NCI-H146 treated with DMSO at 0.1 percent for 48 hours (cell line): ENCODE data around the gene NSMF.
"Not testable (repeated sequence)": the region's sequence is repeated elsewhere in the genome, so short reads cannot be mapped to it uniquely, and the experiment has no call there.

Experiments used
- DNase-seq: peaks from one replicate; lab custom pipeline; 2025; ENCODE audit not compliant: unreplicated experiment; lab: John Stamatoyannopoulos, UW

Gene NSMF

DNA sequence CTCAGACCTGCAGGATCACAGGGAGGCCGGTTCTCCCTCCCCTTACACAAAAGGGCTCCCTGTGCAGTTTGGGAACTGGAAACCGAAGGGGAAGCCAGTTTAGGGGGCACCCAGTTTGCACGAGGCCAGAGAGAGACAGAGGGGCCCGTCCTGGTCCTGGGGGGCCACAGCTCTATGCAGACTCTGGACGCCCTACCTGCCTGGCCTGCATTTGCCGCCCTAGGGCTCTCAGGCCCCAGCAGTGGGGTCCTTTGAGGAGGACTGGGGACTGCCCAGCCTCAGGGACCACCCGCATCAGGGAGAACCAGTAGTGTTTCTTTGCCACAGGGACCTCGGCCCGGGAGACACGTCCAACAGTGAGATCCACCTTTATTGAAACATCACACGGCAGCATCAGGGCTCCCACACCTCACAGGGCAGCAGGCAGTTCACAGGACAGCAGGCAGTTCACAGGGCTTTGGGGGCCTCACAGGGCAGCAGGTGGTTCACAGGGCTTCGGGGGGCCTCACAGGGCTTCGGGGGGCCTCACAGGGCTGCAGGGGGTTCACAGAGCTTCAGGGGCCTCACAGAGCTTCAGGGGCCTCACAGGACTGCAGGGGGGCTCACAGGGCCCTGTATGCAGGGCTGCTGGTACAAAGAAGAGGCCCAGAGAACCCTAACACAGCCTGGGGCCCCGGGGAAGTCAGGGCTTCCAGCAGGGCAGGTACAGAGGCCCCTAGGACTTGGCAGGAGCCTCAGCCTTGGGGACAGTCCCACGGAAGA, 648 bp upstream of the NSMF start:
- DNase-seq, result no peak

DNA sequence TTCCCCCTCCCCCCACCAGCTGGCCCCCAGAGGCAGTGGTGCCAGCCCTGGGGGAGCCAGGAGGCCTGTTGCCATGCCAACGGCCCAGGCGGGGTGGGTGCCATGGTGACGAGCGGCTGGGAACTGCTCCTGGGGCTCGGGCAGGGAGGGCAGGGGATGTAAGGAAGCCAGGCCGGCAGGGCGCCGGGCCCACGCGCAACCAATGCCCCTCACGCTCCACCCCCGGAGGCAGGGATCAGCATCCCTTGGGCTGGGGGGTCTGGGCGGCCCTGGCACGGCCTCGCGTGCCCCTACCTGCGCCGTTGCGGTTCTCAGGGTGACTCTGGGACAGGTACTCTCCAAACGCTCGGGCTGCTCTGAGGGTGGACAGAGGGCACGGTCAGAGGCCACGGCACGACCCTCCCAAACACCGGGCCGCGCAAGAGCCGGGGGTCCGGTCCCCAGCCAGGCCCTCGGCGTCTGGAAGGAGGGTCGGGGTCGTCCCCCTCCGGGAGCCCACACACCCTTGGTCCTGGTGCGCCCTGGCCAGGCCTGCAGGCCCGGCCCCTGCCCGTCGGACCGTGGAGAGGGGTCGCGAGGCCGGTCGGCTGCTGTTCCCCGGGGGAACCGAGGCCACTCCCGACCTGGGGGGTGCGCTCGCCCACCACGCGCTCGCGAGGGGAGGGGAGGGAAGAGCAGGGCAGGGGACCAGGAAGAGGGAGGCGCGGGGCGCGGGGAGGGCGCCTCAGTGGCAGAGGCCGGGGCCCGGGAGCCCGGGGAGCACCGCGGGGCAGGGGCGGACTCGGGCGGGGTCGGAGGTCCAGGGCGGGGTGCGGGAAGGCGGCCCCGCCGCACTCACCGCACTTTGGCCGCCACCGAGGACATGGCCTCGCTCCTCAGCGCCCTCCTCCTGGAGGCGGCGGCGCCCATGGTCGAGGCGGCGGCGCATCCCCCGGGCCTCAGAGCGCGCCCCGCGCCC, 661 bp downstream of the NSMF start:
- DNase-seq, result no peak

DNA sequence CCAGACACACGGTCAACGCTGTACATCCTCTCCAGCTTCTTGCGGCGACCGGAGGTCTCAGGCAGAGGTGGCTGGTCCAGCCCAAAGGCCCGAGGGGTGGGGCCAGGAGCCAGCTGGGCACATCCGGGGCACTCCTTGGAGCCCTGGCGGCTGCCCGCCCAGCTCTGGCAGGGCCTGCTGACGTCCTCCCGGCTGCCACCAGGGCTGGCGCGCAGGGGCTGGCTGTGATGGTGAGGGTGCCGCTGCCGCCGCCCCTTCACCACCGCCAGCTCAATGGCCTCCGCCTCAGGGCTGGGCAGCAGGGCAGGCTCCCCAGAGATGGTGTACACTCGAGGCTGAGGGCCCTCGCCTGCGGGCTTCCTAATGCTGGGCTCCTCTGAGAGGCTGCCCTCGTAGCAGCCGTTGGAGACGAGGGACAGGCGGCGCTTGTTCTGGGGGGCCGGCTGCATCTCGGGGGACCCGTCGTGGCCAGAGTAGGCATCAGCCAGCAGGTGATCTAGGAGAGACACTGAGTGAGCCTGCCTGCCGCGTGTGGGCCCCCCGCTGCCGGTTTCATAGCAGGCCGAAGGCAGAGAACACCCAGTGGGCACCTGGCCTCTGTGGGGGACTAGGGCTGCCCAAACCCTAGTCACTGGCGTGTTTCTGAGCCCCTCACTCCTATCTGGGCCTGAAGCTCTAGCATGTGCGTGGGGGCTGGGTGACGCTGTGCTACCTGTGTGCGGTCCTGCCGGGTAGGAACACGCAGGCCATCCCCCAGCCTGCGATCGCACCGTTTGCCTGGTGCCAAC, 1.5 kb downstream of the NSMF start:
- no peak for DNase-seq

DNA sequence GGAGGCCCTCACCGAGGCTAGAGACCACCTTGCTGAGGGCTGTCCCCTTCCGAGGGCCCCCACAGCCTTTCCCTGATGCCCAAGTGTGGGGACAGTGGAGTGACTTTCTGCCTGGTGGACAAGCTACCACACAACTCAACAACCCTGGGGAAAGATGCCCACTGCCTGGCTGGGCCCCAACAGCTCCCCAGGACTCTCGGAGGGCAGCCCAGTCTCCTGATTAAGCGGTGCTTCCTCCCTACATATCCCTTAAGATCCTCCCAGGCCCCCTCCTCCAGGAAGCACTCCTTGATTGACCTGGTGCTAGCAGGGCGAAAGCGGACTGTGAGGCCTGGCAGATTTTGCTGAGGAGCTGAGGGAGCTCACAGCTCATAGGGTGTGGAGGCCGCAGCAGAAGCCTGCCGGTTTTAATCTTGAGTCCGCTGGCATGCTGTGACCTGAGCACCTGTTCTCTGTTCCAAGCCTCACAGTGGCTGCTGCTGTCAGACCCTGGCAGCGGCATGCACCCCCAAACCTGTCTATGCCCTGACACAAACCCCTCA, 2.2 kb downstream of the NSMF start:
- DNase-seq, result no peak

DNA sequence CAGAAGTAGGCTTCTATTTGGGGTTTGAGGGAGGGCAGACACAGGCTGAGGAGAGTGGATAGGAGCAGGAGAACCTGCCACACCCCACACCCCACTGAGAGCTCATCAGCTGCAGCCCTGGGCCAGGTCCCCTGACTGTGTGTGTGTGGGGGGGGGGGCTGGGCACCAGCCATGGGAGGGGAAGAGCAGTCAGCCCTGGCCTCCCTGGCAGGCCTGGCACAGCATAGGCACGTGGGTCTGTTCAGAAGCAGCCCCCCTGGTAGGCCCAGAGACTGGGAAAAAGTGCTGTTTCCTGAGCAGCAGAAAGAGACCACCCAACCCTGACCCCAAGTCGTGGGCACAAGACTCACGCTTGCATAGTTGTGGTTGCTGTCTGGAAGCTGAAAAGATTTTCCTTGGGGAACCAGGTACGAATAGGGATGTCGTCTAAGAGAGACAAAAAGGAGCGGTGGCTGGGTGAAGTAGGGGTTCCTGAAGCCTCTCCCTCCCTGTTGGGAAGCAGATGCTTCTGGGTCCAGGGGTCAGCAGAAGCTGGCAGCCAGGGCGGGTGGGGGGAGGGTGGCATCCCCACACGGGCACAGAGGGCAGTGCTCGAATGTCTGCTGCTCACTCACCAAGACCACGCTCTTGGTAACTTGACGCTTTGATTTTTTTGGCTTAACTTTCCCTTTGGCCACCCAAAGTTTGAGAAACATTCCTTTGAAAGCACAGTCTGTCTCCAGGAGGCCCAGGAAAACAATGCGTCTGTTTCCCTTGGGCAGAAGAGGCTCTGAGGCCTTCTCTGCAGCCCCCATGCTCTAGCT, 2.9 kb downstream of the NSMF start:
- DNase-seq, result no peak

DNA sequence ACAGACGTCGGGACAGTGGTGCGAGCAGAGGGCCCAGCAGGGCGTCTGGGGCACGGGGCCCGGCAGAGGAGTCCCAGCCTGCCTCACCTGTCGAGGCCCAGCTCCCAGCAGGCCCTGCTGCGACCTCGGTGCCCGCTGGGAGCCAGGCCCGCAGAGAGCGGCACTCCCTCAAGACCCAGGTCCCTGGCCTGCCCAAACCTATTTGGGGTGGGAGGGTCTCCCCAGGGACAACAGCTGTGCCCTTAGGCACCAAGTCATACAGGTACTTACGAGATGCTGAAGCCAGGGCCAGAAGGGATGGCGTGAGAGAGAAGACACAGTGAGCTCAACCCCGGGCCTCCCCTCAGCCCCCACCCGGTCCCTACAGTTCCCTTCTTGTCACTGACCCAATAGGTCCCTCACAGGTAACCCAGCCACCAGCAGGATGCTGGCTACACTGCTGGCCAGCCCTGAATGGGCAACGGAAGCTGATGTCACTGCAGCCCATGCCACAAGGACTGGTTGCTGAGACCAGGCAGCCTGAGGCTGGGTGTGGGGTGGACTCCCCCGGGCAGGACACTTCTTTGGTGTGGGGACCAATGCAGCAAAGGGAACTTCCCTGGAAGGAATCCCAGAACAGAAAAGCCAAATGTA, 3.7 kb downstream of the NSMF start:
- DNase-seq, result no peak

DNA sequence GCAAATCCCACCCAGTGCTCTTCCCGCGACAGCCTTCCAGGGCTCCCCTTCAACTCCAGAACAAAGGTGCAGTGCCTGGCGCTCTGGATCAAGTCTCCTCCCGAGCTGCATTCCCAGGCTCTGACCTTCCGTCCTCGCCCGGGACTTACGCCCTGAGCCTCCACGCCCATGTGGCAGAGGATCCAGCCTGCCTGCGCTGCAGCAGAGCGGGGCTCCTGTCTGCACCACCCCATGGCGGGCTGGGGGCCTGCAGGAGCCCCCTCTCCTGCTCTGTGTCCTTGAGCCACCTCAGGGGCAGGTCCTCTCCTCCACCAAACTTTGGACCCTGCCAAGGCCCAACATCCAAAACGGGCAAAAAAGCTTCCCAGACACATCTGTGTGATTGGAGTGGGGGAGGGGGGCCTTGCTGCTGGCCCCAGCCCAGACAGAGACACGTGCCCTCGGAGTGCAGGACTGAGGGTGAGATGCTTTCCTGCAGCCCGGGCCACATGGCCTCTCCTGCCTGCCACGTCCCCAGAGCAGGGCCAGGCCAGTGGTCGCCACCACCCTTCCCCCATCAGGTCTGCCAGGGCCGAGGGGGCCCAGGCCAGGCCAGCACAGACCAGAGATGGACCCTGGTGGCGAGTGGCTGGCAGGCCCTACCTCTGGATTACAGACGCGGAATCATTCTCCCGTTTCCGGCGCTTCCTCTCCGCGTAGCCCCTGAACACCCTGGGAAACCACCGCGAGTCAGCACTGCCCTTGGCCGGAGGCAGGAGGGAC, 4.4 kb downstream of the NSMF start:
- no peak for DNase-seq

DNA sequence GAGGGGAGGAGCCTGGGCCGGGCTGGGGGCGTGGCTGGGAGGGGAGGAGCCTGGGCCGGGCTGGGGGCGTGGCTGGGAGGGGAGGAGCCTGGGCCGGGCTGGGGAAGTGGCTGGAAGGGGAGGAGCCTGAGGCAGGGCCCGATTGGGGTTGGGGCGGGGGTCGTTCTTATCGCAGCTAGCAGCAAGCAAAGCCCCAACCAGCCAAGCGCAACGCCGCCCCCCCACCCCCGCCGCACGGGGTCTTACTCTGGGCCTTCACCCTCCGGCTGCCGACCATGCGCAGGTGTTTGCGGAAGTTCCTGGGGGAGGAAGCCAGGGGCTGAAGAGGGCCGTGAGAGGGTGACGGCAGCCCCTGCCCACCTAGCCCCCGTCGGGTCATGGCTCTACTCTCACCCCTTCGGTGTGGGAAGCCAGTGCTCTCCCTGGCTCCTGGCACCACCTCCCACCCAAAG, 5.0 kb downstream of the NSMF start:
- no peak for DNase-seq

DNA sequence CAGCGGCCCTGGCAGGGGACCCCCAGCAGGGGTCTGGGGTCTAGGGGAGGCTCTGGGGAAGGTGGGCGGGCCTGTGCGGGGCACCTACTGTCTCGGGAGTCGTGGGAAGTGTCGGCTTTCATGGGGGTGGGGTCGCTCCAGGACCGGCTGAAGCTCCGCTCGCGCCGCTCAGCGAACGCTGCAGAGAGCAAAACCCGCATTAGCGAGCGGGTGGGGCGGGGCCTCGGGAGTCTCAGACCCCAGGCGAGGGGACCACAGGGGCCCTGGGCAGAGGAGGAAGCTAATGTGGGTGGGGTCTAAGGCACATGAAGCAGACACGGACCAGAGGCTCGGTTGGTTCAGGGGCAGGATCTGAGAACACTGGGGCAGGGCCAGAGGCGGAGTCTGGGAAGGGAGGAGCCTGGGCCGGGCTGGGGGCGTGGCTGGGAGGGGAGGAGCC, 5.5 kb downstream of the NSMF start:
- DNase-seq, result no peak

DNA sequence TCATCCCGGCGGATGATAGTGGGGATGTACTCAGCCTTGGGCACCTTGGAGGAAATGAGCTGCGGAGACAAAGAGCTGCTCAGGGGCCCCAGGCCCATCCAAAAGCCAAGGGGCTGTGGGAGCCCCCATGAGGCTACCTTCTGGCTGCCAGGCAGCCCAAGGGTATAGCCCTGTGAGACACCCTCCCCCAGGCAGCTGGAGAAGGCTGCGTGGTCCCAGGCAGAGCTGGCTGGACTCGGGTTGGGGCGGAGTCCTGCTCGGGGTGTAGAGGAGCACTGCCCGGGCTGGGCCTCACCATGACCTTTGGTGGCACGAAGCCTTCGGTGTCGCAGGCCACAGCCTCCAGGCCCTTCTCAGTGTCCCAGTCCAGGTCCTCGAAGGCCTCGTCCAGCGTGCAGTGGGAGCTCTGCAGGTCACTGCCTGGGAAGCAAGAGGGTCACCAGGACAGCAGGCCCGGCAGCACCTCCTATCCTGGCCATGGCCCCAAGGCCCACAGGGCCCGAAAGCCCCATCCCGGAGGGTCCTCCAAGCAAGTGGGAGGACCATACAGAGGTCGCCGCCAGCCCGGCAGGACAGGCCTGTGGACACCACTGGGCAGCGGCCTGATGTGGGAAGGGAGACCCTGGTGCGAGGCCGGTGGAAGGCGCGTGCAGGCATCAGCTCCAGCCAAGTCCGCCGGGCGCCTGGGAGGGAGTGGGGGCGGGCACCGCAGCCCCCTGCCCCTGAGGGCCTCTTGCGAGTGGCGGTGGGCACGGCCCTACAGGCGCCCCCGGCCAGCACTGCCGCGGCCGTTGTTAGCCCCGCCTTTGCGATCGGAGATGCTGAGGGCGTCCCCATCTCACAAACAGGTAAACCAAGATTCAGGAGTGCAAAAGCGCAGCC, 6.1 kb downstream of the NSMF start:
- no peak for DNase-seq

DNA sequence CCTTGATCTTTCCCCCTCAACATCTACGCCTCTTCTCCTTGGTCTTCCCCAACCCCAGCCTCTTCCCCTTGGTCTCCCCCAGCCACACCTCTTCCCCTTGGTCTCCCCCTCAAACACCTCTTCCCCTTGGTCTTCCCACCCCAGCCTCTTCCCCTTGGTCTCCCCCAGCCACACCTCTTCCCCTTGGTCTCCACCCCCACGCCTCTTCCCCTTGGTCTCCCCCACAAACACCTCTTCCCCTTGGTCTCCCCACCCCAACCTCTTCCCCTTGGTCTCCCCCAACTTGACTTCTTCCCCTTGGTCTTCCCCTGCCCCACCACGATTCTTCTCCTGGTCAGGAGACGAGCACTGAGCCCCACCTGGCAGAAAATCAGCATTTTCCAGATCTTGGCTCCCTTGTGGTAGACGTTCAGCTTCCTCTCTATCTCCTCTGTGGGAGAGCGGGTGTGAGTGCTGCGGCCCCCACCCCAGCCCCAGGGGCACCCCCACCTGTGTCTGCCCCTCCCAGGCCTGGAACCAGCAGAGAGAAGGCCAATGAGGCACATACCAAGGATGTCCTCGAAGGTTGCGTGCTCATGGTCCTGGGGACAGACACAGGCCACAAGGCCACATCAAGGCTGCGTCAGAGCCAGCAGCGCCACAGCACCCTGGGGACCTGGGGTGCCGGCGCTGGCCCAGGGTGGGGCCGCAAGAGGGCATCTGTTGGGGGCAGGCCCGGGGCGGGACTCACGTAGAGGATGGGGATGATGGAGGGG, 7.0 kb downstream of the NSMF start:
- DNase-seq, result no peak

DNA sequence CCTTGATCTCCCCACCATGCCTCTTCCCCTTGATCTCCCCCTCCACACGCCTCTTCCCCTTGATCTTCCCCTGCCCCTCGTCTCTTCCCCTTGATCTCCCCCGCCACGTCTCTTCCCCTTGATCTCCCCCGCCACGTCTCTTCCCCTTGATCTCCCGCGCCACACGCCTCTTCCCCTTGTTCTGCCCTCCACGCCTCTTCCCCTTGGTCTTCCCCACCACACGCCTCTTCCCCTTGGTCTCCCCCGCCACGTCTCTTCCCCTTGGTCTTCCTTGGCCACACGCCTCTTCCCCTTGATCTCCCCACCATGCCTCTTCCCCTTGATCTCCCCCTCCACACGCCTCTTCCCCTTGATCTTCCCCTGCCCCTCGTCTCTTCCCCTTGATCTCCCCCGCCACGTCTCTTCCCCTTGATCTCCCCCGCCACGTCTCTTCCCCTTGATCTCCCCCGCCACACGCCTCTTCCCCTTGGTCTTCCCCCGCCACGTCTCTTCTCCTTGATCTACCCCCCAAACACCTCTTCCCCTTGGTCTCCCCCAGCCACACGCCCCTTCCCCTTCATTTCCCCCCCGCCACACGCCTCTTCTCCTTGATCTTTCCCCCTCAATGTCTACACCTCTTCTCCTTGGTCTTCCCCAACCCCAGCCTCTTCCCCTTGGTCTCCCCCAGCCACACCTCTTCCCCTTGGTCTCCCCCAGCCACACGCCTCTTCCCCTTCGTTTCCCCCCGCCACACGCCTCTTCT, 7.7 kb downstream of the NSMF start:
- DNase-seq, result not testable (repeated sequence)

DNA sequence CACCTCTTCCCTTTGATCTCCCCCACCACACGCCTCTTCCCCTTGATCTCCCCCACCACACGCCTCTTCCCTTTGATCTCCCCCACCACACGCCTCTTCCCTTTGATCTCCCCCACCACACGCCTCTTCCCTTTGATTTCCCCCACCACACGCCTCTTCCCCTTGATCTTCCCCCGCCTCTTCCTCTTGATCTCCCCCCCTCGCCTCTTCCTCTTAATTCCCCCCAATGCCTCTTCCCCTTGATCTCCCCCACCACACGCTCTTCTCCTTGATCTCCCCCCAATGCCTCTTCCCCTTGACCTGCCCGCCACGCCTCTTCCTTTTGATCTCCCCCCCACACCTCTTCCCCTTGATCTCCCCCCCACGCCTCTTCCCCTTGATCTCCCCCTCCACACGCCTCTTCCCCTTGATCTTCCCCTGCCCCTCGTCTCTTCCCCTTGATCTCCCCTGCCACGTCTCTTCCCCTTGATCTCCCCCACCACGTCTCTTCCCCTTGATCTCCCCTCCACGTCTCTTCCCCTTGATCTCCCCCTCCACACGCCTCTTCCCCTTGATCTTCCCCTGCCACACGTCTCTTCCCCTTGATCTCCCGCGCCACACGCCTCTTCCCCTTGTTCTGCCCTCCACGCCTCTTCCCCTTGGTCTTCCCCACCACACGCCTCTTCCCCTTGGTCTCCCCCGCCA, 8.5 kb downstream of the NSMF start:
- not testable (repeated sequence) for DNase-seq

DNA sequence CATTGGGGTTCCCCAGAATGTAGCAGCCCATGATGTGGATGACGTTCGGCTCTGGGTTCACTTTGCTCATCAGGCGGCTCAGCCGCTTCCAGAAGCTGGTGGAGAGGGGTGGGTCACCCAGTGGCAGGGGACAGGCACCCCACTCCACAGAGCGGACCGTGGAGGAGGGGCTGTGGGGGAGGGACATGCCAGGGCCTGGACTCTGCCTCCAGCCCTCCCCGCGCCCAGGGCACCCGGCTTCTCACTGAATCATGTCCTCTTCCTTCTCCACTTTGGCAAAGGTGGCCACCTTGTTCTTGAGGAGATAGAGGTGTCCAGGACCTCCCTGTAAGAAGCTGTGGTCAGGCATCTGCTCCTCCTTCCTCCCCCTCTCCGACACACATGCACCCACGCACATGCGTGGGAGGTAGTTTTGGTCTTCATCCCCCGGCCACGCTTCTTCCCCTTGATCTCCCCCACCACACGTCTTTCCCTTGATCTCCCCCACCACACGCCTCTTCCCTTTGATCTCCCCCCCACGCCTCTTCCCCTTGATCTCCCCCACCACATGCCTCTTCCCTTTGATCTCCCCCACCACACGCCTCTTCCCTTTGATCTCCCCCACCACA, 9.1 kb downstream of the NSMF start:
- no peak for DNase-seq

DNA sequence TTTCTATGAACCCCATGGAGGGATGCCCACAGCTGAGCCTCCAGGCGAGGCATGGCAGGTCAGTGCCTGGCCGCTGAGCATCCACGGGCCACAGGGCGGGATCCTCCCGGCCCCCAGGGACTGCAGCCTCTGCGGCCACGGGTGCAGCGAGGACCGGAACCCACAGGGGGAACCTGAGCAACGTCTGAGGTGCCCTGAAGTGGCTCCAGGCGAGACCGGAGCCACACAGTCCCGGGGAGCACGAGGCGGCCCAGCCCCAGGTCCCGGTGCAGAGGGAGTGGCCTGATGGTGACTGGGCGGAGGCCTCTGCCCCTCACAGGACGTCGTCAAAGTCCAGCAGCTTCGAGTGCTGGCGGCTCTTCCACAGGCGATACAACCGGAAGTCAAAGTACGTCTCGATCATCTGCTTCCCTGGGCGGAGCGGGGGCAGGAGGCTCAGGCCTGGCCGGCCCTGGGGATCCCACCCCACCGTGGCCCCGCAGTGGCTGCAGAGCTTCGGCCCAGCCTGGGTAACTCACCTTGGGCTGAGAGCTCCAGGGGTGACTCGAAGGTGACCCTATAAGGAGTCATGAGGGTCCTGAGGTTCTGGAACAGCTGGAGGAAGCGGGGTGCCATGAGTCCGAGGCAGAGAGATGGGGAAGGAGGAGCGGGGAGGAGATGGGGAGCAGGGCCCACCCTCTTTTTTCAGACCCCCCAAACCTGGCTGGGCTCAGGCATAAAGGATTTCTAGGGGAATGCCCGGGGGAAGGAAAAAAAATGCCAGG, 9.9 kb downstream of the NSMF start:
- DNase-seq, result no peak
